ENCODE results near the gene NCBP3.
"Not testable (repeated sequence)": the region's sequence is repeated elsewhere in the genome, so short reads cannot be mapped to it uniquely, and the experiment has no call there.

Gene NCBP3

GRCh38 chr17:3851461-3852100 is 5.5 kb upstream of the NCBP3 start:
- H3K36me3 Mint-ChIP-seq (ENCODE audit: insufficient read depth) = peaks cover 4% of the 10 kb centered on the region
- H3K4me3 Mint-ChIP-seq = no peak overlapping the region
- H3K9me3 Mint-ChIP-seq = no peaks in the 10 kb centered on the region
- H3K27me3 Mint-ChIP-seq = peaks cover 15 to 20% of the 10 kb centered on the region in 2 donors
- no peak for ATAC-seq (replicated peaks)
- peaks cover 0 to 5% of the 10 kb centered on the region in 2 donors for H3K4me1 Mint-ChIP-seq (ENCODE audit: low read depth in 2 of 2)
- no peak for DNase-seq
- H3K27ac Mint-ChIP-seq = no peak overlapping the region

- DNase-seq (no peak), ATAC-seq (replicated peaks) (no peak)
- Mint-ChIP-seq H3K36me3 (ENCODE audit: insufficient read depth) (peaks cover 15% of the 10 kb centered on the region), H3K9me3 (no peaks in the 10 kb centered on the region), H3K4me3 (no peak overlapping the region), H3K27me3 (peaks cover 15 to 20% of the 10 kb centered on the region in 2 donors), H3K4me1 (ENCODE audit: low read depth in 2 of 2) (peaks cover 12 to 28% of the 10 kb centered on the region in 2 donors), H3K27ac (no peak overlapping the region)
Measured at GRCh38 chr17:3848229-3848835, 2.3 kb upstream of the NCBP3 start.

DNA sequence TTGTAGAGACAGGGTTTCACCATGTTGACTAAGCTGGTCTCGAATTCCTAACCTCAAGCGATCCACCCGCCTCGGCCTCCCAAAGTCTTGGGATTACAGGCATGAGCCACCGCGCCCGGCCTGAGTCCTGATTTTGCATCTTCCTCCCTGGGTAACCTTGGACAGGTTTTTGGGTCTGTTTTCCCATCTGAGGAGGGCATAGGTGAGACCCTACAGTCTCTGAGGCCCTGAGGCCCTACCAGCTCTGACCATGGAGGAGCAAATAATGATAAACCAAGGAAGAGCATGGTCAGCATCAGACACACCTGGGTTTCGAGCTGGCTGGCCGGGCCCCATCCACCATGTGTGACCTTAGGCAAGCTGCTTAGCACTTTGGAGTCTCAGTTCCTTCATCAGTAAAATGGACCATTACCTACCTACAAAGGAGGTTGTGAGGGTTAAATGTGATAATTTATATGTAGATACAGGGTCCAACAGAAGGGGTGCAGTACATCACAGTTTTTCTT is 1.2 kb upstream of the NCBP3 start:
- H3K36me3 Mint-ChIP-seq (ENCODE audit: insufficient read depth) = peaks cover 26% of the 10 kb centered on the region
- peaks cover 14 to 29% of the 10 kb centered on the region in 2 donors for H3K4me1 Mint-ChIP-seq (ENCODE audit: low read depth in 2 of 2)
- H3K27me3 Mint-ChIP-seq = peaks cover 8 to 11% of the 10 kb centered on the region in 2 donors
- peak overlapping the region in 1 of 2 donors; percentile 95 for H3K4me3 Mint-ChIP-seq
- ATAC-seq (replicated peaks) = no peak
- no peak for DNase-seq
- no peaks in the 10 kb centered on the region for H3K9me3 Mint-ChIP-seq
- peak overlapping the region in 1 of 2 donors; percentile 81 for H3K27ac Mint-ChIP-seq

GRCh38 chr17:3846437-3847164 is 555 bp upstream of the NCBP3 start:
- Mint-ChIP-seq H3K27me3 (peaks cover 2 to 5% of the 10 kb centered on the region in 2 donors), H3K9me3 (no peaks in the 10 kb centered on the region), H3K36me3 (ENCODE audit: insufficient read depth) (peaks cover 32% of the 10 kb centered on the region), H3K4me3 (peak overlapping the region; percentile 91 to 95), H3K27ac (peak overlapping the region; percentile 89 to 95), H3K4me1 (ENCODE audit: low read depth in 2 of 2) (peaks cover 14 to 29% of the 10 kb centered on the region in 2 donors)
- ATAC-seq (replicated peaks) = no peak
- no peak for DNase-seq

DNA sequence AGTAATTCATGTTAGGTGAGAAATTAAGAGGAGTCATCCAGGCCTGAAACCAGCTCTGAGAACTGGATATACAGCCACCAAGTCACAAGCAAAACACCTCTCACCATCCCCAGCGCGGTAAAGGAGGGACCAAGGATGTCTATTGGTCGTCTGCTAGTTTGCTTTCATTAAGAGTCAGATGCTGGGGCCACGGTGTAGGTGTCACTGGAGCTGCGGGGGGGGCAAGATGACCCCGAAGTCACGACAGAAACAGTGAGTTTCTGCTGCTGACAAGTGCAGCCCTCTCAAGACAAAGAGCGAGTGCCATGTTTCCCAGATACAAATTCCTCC is 790 bp downstream of the NCBP3 start:
- ATAC-seq (replicated peaks) (peak; percentile 28), DNase-seq (peak; percentile 25 to 40 (median 38))
- Mint-ChIP-seq H3K4me1 (ENCODE audit: low read depth in 2 of 2) (peaks cover 19 to 36% of the 10 kb centered on the region in 2 donors), H3K4me3 (peak overlapping the region; percentile 91 to 95), H3K9me3 (no peaks in the 10 kb centered on the region), H3K27ac (peak overlapping the region; percentile 89 to 95), H3K27me3 (no peaks in the 10 kb centered on the region), H3K36me3 (ENCODE audit: insufficient read depth) (peaks cover 45% of the 10 kb centered on the region)

- peak overlapping the region; percentile 91 to 95 for H3K4me3 Mint-ChIP-seq
- not testable (repeated sequence) for DNase-seq; H3K27me3 Mint-ChIP-seq; H3K9me3 Mint-ChIP-seq; ATAC-seq (replicated peaks)
- H3K36me3 Mint-ChIP-seq (ENCODE audit: insufficient read depth) = peaks cover 49% of the 10 kb centered on the region
- peaks cover 19 to 36% of the 10 kb centered on the region in 2 donors for H3K4me1 Mint-ChIP-seq (ENCODE audit: low read depth in 2 of 2)
- peak overlapping the region; percentile 82 to 89 for H3K27ac Mint-ChIP-seq
Measured at GRCh38 chr17:3844556-3844955, 1.5 kb downstream of the NCBP3 start.

DNA sequence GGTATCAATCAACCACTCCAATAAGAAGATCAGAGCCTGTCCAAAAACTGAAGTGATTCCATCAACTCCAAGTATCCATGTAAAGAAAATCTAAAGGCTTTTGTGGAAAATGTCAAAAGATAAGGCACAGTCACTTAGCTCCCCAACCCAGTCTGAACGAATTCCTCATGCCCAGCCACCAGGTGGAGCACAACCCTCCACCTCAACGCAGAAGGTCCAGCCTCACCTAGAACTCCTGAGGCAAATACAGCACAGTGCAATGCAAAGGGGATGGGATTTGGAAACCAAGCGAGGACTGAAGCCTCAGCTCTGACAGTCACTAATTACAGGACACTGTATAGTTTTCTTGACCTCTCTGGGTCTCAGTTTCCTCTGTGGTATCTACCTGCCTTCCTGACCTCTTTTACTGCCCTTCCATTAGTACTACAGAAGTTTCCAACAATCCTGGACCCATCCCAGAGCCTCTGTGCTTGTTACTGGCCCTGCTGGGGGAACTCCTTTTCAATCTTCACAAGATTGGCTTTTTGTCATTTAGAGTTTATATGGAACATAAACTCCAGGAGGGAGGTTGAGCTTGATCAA is 2.0 kb downstream of the NCBP3 start:
- Mint-ChIP-seq H3K4me1 (ENCODE audit: low read depth in 2 of 2) (peaks cover 19 to 36% of the 10 kb centered on the region in 2 donors), H3K36me3 (ENCODE audit: insufficient read depth) (peaks cover 54% of the 10 kb centered on the region), H3K9me3 (no peaks in the 10 kb centered on the region), H3K27ac (peak overlapping the region; percentile 74 to 82), H3K4me3 (peak overlapping the region; percentile 91 to 95), H3K27me3 (no peaks in the 10 kb centered on the region)
- DNase-seq (peak; percentile 17 to 38 (median 29)), ATAC-seq (replicated peaks) (no peak)

GRCh38 chr17:3838206-3838605 is 7.8 kb downstream of the NCBP3 start:
- Mint-ChIP-seq H3K4me1 (ENCODE audit: low read depth in 2 of 2) (peaks cover 12 to 23% of the 10 kb centered on the region in 2 donors), H3K9me3 (no peaks in the 10 kb centered on the region), H3K27me3 (no peaks in the 10 kb centered on the region), H3K36me3 (ENCODE audit: insufficient read depth) (peaks cover 79% of the 10 kb centered on the region), H3K27ac (no peak overlapping the region), H3K4me3 (no peak overlapping the region)
- DNase-seq (no peak), ATAC-seq (replicated peaks) (no peak)

DNA sequence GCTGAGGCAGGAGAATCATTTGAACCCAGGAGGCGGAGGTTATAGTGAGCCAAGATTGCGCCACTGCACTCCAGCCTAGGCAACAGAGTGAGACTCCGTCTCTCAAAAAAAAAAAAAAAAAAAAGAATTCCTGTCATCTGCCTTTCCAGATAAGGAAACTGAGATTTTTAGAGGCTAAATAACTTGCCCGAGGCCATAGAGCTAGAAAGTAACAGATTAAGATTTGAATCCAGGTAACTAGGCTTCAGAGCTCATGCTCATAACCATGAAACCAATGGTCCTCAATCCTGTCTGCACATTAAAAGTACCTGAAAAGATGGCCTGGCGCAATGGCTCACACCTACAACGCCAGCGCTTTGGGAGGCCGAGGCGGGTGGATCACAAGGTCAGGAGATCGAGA is 9.5 kb downstream of the NCBP3 start:
- H3K4me1 Mint-ChIP-seq (ENCODE audit: low read depth in 2 of 2) = peaks cover 12 to 22% of the 10 kb centered on the region in 2 donors
- no peak overlapping the region for H3K27ac Mint-ChIP-seq

GRCh38 chr17:3835410-3836229 is 10.4 kb downstream of the NCBP3 start:
- peak overlapping the region in 1 of 2 donors; percentile 32 for H3K27ac Mint-ChIP-seq
- no peaks in the 10 kb centered on the region for H3K27me3 Mint-ChIP-seq
- peaks cover 60% of the 10 kb centered on the region for H3K36me3 Mint-ChIP-seq (ENCODE audit: insufficient read depth)
- peaks cover 8 to 17% of the 10 kb centered on the region in 2 donors for H3K4me1 Mint-ChIP-seq (ENCODE audit: low read depth in 2 of 2)
- DNase-seq (no peak), ATAC-seq (replicated peaks) (no peak)
- H3K4me3 Mint-ChIP-seq = no peak overlapping the region
- H3K9me3 Mint-ChIP-seq = no peaks in the 10 kb centered on the region

More for the DNA sequence above, 9.5 kb downstream of the NCBP3 start:
- Mint-ChIP-seq H3K4me3 (no peak overlapping the region), H3K9me3 (no peaks in the 10 kb centered on the region), H3K36me3 (ENCODE audit: insufficient read depth) (peaks cover 68% of the 10 kb centered on the region), H3K27me3 (no peaks in the 10 kb centered on the region)
- ATAC-seq (replicated peaks) (no peak), DNase-seq (no peak)

GRCh38 chr17:3834811-3835210 is 11.2 kb downstream of the NCBP3 start:
- no peak for ATAC-seq (replicated peaks)
- Mint-ChIP-seq H3K27me3 (no peaks in the 10 kb centered on the region), H3K36me3 (ENCODE audit: insufficient read depth) (peaks cover 57% of the 10 kb centered on the region)

GRCh38 chr17:3828852-3829232 is 17.2 kb downstream of the NCBP3 start:
- peaks cover 38% of the 10 kb centered on the region for H3K36me3 Mint-ChIP-seq (ENCODE audit: insufficient read depth)
- no peaks in the 10 kb centered on the region for H3K9me3 Mint-ChIP-seq
- no peak for ATAC-seq (replicated peaks)
- H3K27ac Mint-ChIP-seq = no peak overlapping the region
- no peak overlapping the region for H3K4me3 Mint-ChIP-seq
- no peaks in the 10 kb centered on the region for H3K27me3 Mint-ChIP-seq
- H3K4me1 Mint-ChIP-seq (ENCODE audit: low read depth in 2 of 2) = peaks cover 2 to 8% of the 10 kb centered on the region in 2 donors
- no peak for DNase-seq

More at GRCh38 chr17:3834811-3835210, 11.2 kb downstream of the NCBP3 start:
- H3K9me3 Mint-ChIP-seq = no peaks in the 10 kb centered on the region
- H3K27ac Mint-ChIP-seq = peak overlapping the region in 1 of 2 donors; percentile 32
- H3K4me1 Mint-ChIP-seq (ENCODE audit: low read depth in 2 of 2) = peaks cover 6 to 16% of the 10 kb centered on the region in 2 donors
- no peak overlapping the region for H3K4me3 Mint-ChIP-seq
- no peak for DNase-seq
